Lung (tissue), 12 donors: ENCODE results near the gene NR5A1. TPM values are rescaled to one million over a fixed set of nuclear protein-coding genes. Genes with fewer than 3 reads are reported as not detected.

ENCODE experiments used
- ATAC-seq: fragments of 200-7000 bp; cut with Tn5 transposase; one replicate; pipeline ENCODE4 v1.9.1; 2020; ENCODE audit warnings: moderate number of reproducible peaks; ENCODE audit not compliant: insufficient read depth, low FRiP score
- DNase-seq, 3 donors: peaks; one replicate each; pipeline ENCODE4 v3.0.0-alpha.2; 2013 to 2017
- H3K27ac ChIP-seq, 2 donors: one replicate each; pipeline ENCODE4 v1.5.1; 2013; ENCODE audit warnings: mild to moderate bottlenecking in 2 of 2, moderate library complexity in 2 of 2, control low read depth in 1 of 2, inconsistent platforms in 1 of 2, low read depth in 1 of 2, low read length in 1 of 2
- H3K27me3 ChIP-seq, 3 donors: one replicate each; pipeline ENCODE4 v1.5.1; 2013; ENCODE audit warnings: low read length in 2 of 3; ENCODE audit not compliant: control insufficient read depth in 3 of 3, insufficient read depth in 3 of 3
- H3K36me3 ChIP-seq, 4 donors: one replicate each; pipeline ENCODE4 v1.5.1; 2013; ENCODE audit warnings: low read length in 4 of 4, mild to moderate bottlenecking in 1 of 4, moderate library complexity in 1 of 4; ENCODE audit not compliant: control insufficient read depth in 4 of 4, insufficient read depth in 4 of 4
- H3K4me1 ChIP-seq, 5 donors: one replicate each; pipeline ENCODE4 v1.5.1; 2013; ENCODE audit warnings: low read length in 5 of 5, mild to moderate bottlenecking in 2 of 5, moderate library complexity in 1 of 5; ENCODE audit not compliant: control insufficient read depth in 5 of 5, insufficient read depth in 5 of 5
- H3K4me3 ChIP-seq: one replicate; pipeline ENCODE4 v1.5.1; 2013; ENCODE audit warnings: mild to moderate bottlenecking, control low read depth, moderate library complexity
- H3K9ac ChIP-seq, 2 donors: one replicate each; pipeline ENCODE4 v1.5.1; 2013; ENCODE audit warnings: low read length in 2 of 2, control low read depth in 1 of 2; ENCODE audit not compliant: insufficient read depth in 1 of 2
- H3K9me3 ChIP-seq, 4 donors: one replicate each; pipeline ENCODE4 v1.5.1; 2013; ENCODE audit warnings: low read length in 3 of 4, mild to moderate bottlenecking in 1 of 4, moderate library complexity in 1 of 4; ENCODE audit not compliant: control insufficient read depth in 4 of 4, insufficient read depth in 3 of 4
- WGBS, 2 donors: extraction: QIAGEN DNeasy Blood & Tissue Kit; methylation state at CpG; one replicate each; pipeline ENCODE4 v1.1.7; 2013; 5-methylcytosine and 5-hydroxymethylcytosine counted together
- polyA plus RNA-seq, 2 donors: library from polyadenylated mRNA; stranded (reverse); fragments of 200-250 nt; gene quantifications; one replicate each; pipeline ENCODE4 v1.2.1, GENCODE V29; 2013
- total RNA-seq, 2 donors: library from RNA; depleted of rRNA in 1 of 2; stranded (reverse); fragments of >200 nt in 1 of 2; gene quantifications; one replicate each; pipeline ENCODE4 v1.2.1, GENCODE V29; 2014 to 2021
- TF ChIP-seq, protein P1 (sequence below): IDR thresholded peaks from 2 replicates; pipeline ENCODE4 v1.5.1; 2012; ENCODE audit warnings: mild to moderate bottlenecking; ENCODE audit errors: control extremely low read depth, extremely low read depth
- donor health status: control.
- donor health status: control.
- donor health status: Bipolar disorder and iron deficiency.
- donor health status: healthy.
- donor health status: DM: yes; HTN: yes; CAD: no.

NR5A1 gene
- total and polyA plus RNA-seq, 4 donors, result 0.02 to 0.37 (median 0.09) TPM; not detected in 1

- 66 to 81% methylated on average over 31 of the region's 31 CpGs for WGBS, 2 donors
- TF ChIP-seq, protein P1, sequence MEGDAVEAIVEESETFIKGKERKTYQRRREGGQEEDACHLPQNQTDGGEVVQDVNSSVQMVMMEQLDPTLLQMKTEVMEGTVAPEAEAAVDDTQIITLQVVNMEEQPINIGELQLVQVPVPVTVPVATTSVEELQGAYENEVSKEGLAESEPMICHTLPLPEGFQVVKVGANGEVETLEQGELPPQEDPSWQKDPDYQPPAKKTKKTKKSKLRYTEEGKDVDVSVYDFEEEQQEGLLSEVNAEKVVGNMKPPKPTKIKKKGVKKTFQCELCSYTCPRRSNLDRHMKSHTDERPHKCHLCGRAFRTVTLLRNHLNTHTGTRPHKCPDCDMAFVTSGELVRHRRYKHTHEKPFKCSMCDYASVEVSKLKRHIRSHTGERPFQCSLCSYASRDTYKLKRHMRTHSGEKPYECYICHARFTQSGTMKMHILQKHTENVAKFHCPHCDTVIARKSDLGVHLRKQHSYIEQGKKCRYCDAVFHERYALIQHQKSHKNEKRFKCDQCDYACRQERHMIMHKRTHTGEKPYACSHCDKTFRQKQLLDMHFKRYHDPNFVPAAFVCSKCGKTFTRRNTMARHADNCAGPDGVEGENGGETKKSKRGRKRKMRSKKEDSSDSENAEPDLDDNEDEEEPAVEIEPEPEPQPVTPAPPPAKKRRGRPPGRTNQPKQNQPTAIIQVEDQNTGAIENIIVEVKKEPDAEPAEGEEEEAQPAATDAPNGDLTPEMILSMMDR, result no peak
- H3K9me3 ChIP-seq, result no peaks in the 10 kb centered on the region
- H3K9ac ChIP-seq, result no peak overlapping the region
- no peak overlapping the region for H3K27ac ChIP-seq
- DNase-seq (no peak), ATAC-seq (no peak)
- H3K27me3 ChIP-seq, result peaks cover 2 to 11% (median 5%) of the 10 kb centered on the region in 3 donors
- H3K36me3 ChIP-seq, result no peaks in the 10 kb centered on the region
- H3K4me1 ChIP-seq, result no peaks in the 10 kb centered on the region
- no peak overlapping the region for H3K4me3 ChIP-seq
Observed at GRCh38 chr9:124495126-124496074, 11.8 kb downstream of the NR5A1 start.

DNA sequence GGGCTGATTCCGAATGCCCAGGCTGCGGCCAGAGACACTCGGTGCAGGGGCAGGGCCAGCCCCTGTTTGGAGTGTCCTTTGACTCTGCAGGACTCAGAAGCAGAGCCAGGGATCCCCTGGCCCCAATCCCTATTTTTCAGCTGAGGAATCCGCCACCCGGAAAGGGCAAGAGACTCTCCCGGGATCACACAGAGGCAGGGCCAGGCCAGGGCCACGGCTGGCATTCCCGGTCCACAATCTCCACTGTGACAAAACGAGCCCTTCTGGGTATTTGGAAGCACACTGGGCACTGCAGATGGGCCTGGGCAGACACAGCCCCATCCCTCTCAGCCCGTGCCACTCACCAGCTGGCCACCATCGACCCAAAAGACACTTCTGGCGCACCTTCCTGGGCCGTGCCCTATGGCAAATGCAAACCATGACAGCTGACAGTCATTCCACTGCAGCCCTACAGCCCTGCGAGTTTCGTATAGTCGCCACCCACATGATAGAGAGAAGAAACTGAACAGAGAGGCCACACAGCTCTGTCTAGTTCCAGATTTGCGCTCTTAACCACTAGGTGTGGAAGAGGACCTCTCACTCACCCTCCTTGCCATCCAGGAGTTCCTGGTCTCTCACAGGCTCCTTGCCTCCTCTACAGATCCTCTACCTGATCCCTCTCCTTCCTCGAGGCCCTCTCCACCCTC, 13.3 kb downstream of the NR5A1 start:
- no peaks in the 10 kb centered on the region for H3K9me3 ChIP-seq
- DNase-seq, result no peak
- TF ChIP-seq, protein P1, result no peak
- no peak overlapping the region for H3K9ac ChIP-seq
- 83 to 85% methylated on average over 18 of the region's 18 CpGs for WGBS, 2 donors
- no peaks in the 10 kb centered on the region for H3K36me3 ChIP-seq
- ATAC-seq, result no peak
- H3K4me1 ChIP-seq, result no peaks in the 10 kb centered on the region
- peaks cover 0 to 15% (median 5%) of the 10 kb centered on the region in 3 donors for H3K27me3 ChIP-seq
- no peak overlapping the region for H3K27ac ChIP-seq
- no peak overlapping the region for H3K4me3 ChIP-seq

GRCh38 chr9:124493218-124493617, 14.0 kb downstream of the NR5A1 start:
- no peak for DNase-seq
- H3K27me3 ChIP-seq, result peaks cover 5 to 19% (median 5%) of the 10 kb centered on the region in 3 donors

More at GRCh38 chr9:124493218-124493617, 14.0 kb downstream of the NR5A1 start:
- Histone ChIP-seq H3K9ac (no peak overlapping the region), H3K36me3 (no peaks in the 10 kb centered on the region), H3K4me3 (no peak overlapping the region), H3K4me1 (no peaks in the 10 kb centered on the region), H3K9me3 (no peaks in the 10 kb centered on the region), H3K27ac (no peak overlapping the region)
- TF ChIP-seq, protein P1, result no peak
- ATAC-seq, result no peak
- 91 to 93% methylated on average over 4 of the region's 4 CpGs for WGBS, 2 donors
